Keratinocyte (primary cell): Measurements from ENCODE around the gene CELF6. TPM values are rescaled to one million over a fixed set of nuclear protein-coding genes. Genes with fewer than 3 reads are reported as not detected.
A peak's percentile ranks its signal among the peaks of the same experiment; 100 is the strongest.

Experiments
- DNase-seq: peaks from one replicate; pipeline ENCODE4 v3.0.0-alpha.2; 2011; ENCODE audit warnings: low read depth, missing footprints, low spot score
- FAIRE-seq: peaks from 2 replicates; lab custom pipeline; 2011; peaks lifted over from hg19 to GRCh38; lab: Jason Lieb, UNC
- H2AFZ ChIP-seq: 2 replicates; pipeline ENCODE4 v1.6.0; 2012; ENCODE audit warnings: low read length, control low read depth, inconsistent platforms; ENCODE audit not compliant: control insufficient read depth
- H3K27ac ChIP-seq: 2 replicates; pipeline ENCODE4 v1.5.1; 2011; ENCODE audit warnings: low read length; ENCODE audit not compliant: control insufficient read depth, insufficient read depth
- H3K27me3 ChIP-seq: 3 replicates; pipeline ENCODE4 v1.6.0; 2011; ENCODE audit warnings: low read length; ENCODE audit not compliant: control insufficient read depth, insufficient read depth; ENCODE audit errors: extremely low read depth
- H3K36me3 ChIP-seq, 2 experiments: 2 replicates in 1 of 2; 3 replicates in 1 of 2; pipeline ENCODE4 v1.5.1; 2011; ENCODE audit warnings: low read length in 2 of 2, mild to moderate bottlenecking in 1 of 2; ENCODE audit not compliant: control insufficient read depth in 2 of 2, insufficient read depth in 2 of 2; ENCODE audit errors: extremely low read depth in 1 of 2
- H3K4me1 ChIP-seq: 3 replicates; pipeline ENCODE4 v1.5.1; 2011; ENCODE audit warnings: low read length; ENCODE audit not compliant: control insufficient read depth, insufficient read depth; ENCODE audit errors: extremely low read depth
- H3K4me2 ChIP-seq: 3 replicates; pipeline ENCODE4 v1.6.0; 2011; ENCODE audit warnings: low read depth, low read length; ENCODE audit not compliant: control insufficient read depth, insufficient read depth; ENCODE audit errors: extremely low read depth
- H3K4me3 ChIP-seq, 3 experiments: fragments of 200-600 bp in 1 of 3; sonication (generic) in 1 of 3; 2 replicates in 2 of 3; 3 replicates in 1 of 3; pipeline ENCODE4 v1.5.1; 2011 to 2016; ENCODE audit warnings: low read length in 3 of 3, mild to moderate bottlenecking in 3 of 3, control low read depth in 2 of 3, inconsistent platforms in 1 of 3, low read depth in 1 of 3, mixed read lengths in 1 of 3, mixed run types in 1 of 3, moderate library complexity in 1 of 3; ENCODE audit not compliant: control insufficient read depth in 2 of 3, insufficient read depth in 2 of 3; ENCODE audit errors: extremely low read depth in 1 of 3
- H3K79me2 ChIP-seq: 2 replicates; pipeline ENCODE4 v1.6.0; 2012; ENCODE audit warnings: low read length; ENCODE audit not compliant: control insufficient read depth, insufficient read depth
- H3K9ac ChIP-seq: 3 replicates; pipeline ENCODE4 v1.6.0; 2011; ENCODE audit warnings: low read length; ENCODE audit not compliant: control insufficient read depth, insufficient read depth; ENCODE audit errors: extremely low read depth
- H3K9me1 ChIP-seq: 3 replicates; pipeline ENCODE4 v1.6.0; 2011; ENCODE audit warnings: low read length; ENCODE audit not compliant: control insufficient read depth, insufficient read depth; ENCODE audit errors: extremely low read depth
- H3K9me3 ChIP-seq: 2 replicates; pipeline ENCODE4 v1.5.1; 2012; ENCODE audit warnings: low read depth, low read length; ENCODE audit not compliant: control insufficient read depth
- H4K20me1 ChIP-seq: 3 replicates; pipeline ENCODE4 v1.6.0; 2011; ENCODE audit warnings: low read length; ENCODE audit not compliant: control insufficient read depth, insufficient read depth; ENCODE audit errors: extremely low read depth
- EZH2 ChIP-seq: IDR thresholded peaks from one replicate; pipeline ENCODE4 v1.6.1; 2012; ENCODE audit warnings: inconsistent platforms, mild to moderate bottlenecking, low read length, moderate library complexity
- dilution Hi-C: fragments of 300-500 bp; cut with MboI; formaldehyde crosslinking; loops from one replicate; pipeline ENCODE4 v1.7.0; 2020; ENCODE audit warnings: low sequenced_read_pairs; ENCODE audit not compliant: extremely low pct_ligation_motif_present
- polyA plus RNA-seq, 5 experiments: library from polyadenylated mRNA; depleted of rRNA in 3 of 5; stranded (reverse) in 3 of 5; stranded (forward) in 1 of 5; unstranded in 1 of 5; fragments of >200 nt; gene quantifications; 1 replicate in 1 of 5; 2 replicates in 3 of 5; 3 replicates in 1 of 5; pipeline versions ENCODE4 v1.2.1 to v1.2.3, GENCODE V29; 2011 to 2012; ENCODE audit warnings: missing spikeins in 2 of 5, low read depth in 1 of 5, low replicate concordance in 1 of 5
- TF ChIP-seq, protein P1 (sequence below), 3 experiments: IDR thresholded peaks in 1 of 3; conservative IDR thresholded peaks in 1 of 3; optimal IDR thresholded peaks in 1 of 3; 2 replicates in 2 of 3; 3 replicates in 1 of 3; pipeline versions ENCODE3 to v1.5.1; 2011; ENCODE audit warnings: low read length in 3 of 3, mild to moderate bottlenecking in 3 of 3, moderate library complexity in 2 of 3, control low read depth in 1 of 3, inconsistent platforms in 1 of 3; ENCODE audit not compliant: insufficient read depth in 2 of 3; ENCODE audit errors: extremely low read depth in 1 of 3

CELF6 gene
- polyA plus RNA-seq, 1 donor (not counting 4 experiments of a cell fraction or from before 2014, with no cell fraction given): 0.04 TPM

GRCh38 chr15:72319360-72319984, 485 bp downstream of the CELF6 start:
- no peaks in the 10 kb centered on the region for H4K20me1 ChIP-seq
- no peak overlapping the region for H3K9ac ChIP-seq
- dilution Hi-C loops: no loop called here
- DNase-seq (no peak), FAIRE-seq (no peak)
- no peak overlapping the region for H3K27ac ChIP-seq
- no peak overlapping the region for H2AFZ ChIP-seq
- no peaks in the 10 kb centered on the region for H3K9me3 ChIP-seq
- H3K4me3 ChIP-seq: peak overlapping the region in 1 of 3 experiments; percentile 46
- H3K27me3 ChIP-seq: peaks cover 12% of the 10 kb centered on the region
- peaks cover 6% of the 10 kb centered on the region for H3K4me1 ChIP-seq
- H3K36me3 ChIP-seq: no peaks in the 10 kb centered on the region
- H3K79me2 ChIP-seq: no peaks in the 10 kb centered on the region
- no peak overlapping the region for H3K4me2 ChIP-seq
- TF ChIP-seq, protein P1, sequence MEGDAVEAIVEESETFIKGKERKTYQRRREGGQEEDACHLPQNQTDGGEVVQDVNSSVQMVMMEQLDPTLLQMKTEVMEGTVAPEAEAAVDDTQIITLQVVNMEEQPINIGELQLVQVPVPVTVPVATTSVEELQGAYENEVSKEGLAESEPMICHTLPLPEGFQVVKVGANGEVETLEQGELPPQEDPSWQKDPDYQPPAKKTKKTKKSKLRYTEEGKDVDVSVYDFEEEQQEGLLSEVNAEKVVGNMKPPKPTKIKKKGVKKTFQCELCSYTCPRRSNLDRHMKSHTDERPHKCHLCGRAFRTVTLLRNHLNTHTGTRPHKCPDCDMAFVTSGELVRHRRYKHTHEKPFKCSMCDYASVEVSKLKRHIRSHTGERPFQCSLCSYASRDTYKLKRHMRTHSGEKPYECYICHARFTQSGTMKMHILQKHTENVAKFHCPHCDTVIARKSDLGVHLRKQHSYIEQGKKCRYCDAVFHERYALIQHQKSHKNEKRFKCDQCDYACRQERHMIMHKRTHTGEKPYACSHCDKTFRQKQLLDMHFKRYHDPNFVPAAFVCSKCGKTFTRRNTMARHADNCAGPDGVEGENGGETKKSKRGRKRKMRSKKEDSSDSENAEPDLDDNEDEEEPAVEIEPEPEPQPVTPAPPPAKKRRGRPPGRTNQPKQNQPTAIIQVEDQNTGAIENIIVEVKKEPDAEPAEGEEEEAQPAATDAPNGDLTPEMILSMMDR (optimal IDR thresholded peaks at IDR 0.05 in 1 of 3, IDR thresholded peaks at IDR 0.05 in 1 of 3, conservative IDR thresholded peaks at IDR 0.05 in 1 of 3; ENCODE audit: extremely low read depth in 1 of 3, insufficient read depth in 2 of 3, low read length in 3 of 3): no peak
- no peak for TF ChIP-seq EZH2
- no peaks in the 10 kb centered on the region for H3K9me1 ChIP-seq

GRCh38 chr15:72318408-72318942, 1.5 kb downstream of the CELF6 start:
- no peaks in the 10 kb centered on the region for H4K20me1 ChIP-seq
- no peak overlapping the region for H3K4me2 ChIP-seq
- FAIRE-seq (no peak), DNase-seq (no peak)
- TF ChIP-seq, protein P1 (optimal IDR thresholded peaks at IDR 0.05 in 1 of 3, IDR thresholded peaks at IDR 0.05 in 1 of 3, conservative IDR thresholded peaks at IDR 0.05 in 1 of 3; ENCODE audit: extremely low read depth in 1 of 3, insufficient read depth in 2 of 3, low read length in 3 of 3): no peak
- TF ChIP-seq EZH2: no peak
- no peaks in the 10 kb centered on the region for H3K36me3 ChIP-seq
- H3K27ac ChIP-seq: no peak overlapping the region
- no peak overlapping the region for H3K4me3 ChIP-seq
- H3K9me3 ChIP-seq: no peaks in the 10 kb centered on the region
- no peak overlapping the region for H2AFZ ChIP-seq
- peaks cover 6% of the 10 kb centered on the region for H3K4me1 ChIP-seq
- no peaks in the 10 kb centered on the region for H3K79me2 ChIP-seq
- peaks cover 12% of the 10 kb centered on the region for H3K27me3 ChIP-seq
- no peaks in the 10 kb centered on the region for H3K9me1 ChIP-seq
- dilution Hi-C loops: no loop called here
- H3K9ac ChIP-seq: no peak overlapping the region
